Measurements from ENCODE around the gene UBAC2.

DNA sequence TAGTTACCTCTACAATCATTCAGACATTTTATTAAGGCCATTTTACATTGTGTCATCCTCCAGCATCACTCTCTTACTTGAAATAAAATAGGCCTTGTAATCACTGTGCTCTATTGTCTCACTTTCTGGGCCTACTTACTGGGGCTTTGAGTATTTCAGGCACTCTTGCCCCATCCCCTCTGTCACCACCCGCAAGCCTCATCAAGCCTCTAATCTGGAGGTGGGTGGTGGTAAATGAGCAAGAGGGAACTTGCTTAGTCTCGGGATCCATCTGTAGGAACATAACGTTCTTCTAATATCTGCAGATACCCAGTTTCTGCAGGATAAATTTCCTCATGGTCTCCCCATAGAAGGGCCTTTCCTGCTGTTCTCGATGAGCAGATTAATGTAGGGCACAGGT, 77.0 kb downstream of the UBAC2 start:
- TF ChIP-seq CTCF (conservative IDR thresholded peaks at IDR 0.05 in 1 of 2, IDR thresholded peaks at IDR 0.05 in 1 of 2; ENCODE audit: low read depth in 1 of 2, low read length in 2 of 2): no peak
- no peak for TF ChIP-seq EZH2 (IDR thresholded peaks at IDR 0.05; ENCODE audit: low read length, missing control alignments)

Data from fibroblast of lung (primary cell).